ENCODE measurements around the gene RASSF5. TPM values are rescaled to one million over a fixed set of nuclear protein-coding genes. Genes with fewer than 3 reads are reported as not detected.

Gene RASSF5
- total RNA-seq, 1 donor from 2014 or later: 0.11 TPM

DNA sequence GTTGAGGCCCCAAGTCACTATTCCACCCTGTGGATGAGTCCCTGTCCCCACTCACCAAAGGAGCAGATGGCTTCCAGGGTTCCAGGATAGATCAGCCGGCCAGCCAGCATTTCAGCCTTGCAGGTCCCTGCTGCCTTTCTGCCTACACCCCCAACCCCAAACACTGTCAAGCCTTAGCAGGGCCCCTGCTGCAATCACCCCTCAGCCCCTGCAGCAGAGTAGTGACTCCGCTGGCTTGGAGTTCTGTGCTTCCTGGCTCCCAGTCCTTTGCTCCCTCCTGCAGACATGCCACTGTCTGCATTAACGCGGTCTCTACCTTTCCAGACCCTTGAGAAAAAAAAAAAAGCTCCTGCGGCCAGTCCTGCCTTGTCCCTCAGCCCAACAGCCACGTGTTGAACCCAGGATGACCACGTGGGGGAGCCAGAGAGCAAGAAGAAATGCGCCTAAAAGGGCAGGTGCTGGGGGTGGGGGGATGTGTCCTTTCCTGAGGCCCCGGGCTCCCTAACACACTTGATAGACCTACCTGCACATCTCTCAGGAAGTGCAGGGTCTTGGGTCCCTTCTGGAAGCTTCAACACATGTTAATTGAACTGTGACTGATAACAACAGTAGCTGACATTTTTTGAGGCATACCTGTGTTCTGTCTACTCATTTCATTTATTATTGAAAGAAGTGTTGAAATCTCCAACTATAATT, 37.4 kb downstream of the RASSF5 start:
- DNase-seq (ENCODE audit: low read depth): peak; percentile 72

DNA sequence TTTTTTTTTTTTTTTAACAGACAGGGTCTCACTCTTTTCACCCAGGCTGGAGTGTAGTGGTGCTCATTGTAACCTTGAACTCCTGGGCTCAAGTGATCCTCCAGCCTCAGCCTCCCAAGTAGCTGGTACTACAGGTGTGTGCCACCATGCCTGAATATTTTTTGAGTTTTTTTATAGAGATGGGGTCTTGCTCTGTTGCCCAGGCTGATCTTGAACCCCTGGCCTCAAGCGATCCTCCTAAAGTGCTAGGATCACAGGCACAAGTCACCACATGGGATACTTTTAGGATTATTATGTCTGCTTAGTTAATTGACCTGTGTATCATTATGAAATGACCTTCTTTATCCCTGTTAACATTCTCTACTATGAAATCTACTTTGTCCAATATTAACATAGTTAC, 38.0 kb downstream of the RASSF5 start:
- DNase-seq (ENCODE audit: low read depth): no peak

DNA sequence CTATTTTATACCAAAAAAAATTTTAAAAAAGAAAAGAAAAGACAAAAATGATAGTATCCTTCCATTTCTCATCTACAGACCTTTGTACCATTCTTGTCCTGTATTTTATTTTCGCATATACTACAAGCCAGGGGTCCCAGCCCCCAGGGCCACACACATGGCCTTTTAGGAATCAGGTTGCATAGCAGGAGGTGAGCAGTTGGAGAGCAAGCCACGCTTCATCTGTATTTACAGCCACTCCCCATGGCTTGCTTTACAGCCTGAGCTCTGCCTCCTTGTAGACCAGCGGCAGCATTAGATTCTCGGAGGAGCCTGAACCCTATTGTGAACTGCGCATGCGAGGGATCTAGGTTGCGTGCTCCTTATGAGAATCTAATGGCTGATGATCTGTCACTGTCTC, 39.8 kb downstream of the RASSF5 start:
- no peak for DNase-seq (ENCODE audit: low read depth)

DNA sequence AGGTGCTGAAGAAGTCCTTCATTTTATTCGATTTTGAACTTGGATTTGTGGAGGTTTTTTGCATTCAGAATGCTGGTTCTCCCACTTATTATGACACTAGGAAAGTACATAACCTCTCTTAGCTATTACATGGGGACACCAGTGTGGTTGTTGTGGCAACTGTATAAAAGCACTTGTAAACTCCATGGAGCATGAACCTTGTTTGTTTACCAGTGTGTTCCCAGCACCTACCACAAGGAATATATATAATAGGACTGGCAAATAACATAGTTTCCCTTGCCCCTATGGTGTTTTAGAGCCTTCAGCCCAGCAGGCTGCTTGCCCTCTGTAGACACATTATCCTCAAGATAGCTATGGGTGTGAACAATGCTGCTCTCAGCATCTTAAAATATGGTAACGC, 43.1 kb downstream of the RASSF5 start:
- DNase-seq (ENCODE audit: low read depth): no peak

DNA sequence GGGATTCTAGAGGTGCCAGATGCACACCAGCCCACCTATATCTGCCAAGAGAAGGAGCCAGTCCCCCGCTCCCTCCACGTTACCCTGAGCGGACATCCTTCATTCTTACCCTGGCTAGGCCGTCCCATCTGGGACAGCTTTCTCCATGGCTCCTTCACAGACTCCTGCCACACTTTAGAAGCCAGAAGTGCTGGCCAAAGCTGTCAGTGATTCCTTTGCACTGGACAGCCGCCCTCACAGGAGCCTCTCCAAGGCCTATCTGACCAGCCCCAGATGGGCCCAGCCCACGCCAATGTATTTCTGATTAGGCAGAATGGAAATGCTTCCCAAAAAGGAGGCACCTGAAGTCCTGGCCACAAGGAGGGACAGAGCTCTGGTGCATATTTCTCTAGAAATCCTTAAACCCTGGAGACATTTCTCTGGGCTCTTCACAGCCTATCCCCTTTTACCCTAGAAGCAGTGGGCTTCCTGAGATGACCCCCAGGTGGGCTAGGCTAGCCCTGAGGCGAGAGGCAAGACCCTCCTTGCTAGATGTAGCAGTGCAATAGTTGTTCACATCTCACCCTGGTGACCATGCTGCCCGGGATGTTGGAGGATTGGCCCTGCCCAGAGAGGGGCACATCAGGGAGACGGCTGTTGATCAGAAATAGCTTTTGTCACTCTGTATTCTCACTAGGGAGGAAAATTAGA, 44.1 kb downstream of the RASSF5 start:
- DNase-seq (ENCODE audit: low read depth): no peak

DNA sequence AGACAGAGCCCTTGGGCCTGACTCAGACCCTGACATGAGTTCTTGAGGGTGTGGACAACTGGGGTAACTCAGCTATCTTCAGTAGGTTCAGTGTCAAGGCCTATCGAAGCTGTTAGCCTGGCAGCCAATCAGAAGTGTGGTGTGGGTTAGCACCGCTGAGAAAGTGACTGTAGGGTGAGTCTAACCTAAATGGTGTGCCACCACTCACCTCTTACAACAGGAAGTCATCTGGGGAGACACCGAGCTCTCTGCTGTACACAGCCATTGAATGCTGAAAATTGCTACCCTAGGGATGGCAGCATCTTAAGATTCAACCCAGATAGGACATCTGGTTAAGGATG, 44.6 kb downstream of the RASSF5 start:
- no peak for DNase-seq (ENCODE audit: low read depth)

DNA sequence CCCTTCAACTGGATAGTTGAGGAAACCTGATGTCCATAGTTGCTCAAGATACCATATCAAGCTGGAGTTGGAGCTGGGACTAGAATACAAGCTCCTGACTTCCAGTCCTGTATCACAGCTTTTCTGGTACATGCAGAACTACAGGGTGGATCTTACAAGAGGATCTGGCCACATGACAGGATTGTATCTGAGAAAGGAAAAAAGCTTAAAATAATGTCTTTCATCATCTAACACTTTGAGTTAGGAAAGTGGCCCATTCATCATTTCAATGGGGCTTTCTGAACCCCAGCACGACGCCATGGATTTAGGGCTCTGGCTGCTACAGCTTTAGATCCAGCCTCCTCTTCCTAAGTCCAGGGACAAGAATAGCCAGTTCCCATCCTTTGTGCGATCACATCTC, 46.9 kb downstream of the RASSF5 start:
- no peak for DNase-seq (ENCODE audit: low read depth)

DNA sequence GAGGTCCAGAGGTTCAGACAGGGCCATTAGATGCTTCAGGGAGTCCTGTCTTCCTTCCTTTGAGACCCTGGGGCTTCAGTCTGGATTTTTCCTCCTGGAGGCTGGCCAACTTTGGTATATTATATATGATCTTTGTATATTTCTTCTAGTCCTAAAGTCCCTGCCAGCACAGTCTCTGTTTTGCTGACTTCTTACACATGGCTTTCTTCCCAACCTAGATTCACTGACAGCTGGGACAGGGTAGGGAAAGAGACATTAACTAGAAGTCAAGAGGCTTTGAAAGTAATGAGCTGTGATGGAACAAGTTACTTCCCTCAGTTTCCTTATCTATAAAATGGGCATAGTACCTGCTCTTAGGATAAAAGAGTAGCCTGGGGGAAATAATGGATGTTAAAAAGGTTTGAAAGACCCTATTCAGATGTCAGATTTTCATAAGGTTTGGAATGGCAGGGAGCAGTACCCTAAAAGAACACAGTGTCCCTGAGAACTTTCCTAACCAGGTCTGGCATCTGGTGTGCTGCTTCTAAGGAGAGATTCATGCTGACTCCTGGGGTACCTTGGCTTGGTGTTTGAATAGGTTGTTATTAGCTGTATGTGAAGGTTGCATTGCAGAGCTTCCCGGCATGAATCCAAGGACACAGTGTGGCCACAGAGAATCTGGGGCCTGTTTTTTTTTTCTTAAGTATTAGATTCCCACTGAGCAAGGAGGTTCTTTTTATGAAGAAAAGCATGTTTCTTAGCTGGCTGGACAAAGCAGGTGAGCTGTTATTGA, 47.6 kb downstream of the RASSF5 start:
- no peak for DNase-seq (ENCODE audit: low read depth)

DNA sequence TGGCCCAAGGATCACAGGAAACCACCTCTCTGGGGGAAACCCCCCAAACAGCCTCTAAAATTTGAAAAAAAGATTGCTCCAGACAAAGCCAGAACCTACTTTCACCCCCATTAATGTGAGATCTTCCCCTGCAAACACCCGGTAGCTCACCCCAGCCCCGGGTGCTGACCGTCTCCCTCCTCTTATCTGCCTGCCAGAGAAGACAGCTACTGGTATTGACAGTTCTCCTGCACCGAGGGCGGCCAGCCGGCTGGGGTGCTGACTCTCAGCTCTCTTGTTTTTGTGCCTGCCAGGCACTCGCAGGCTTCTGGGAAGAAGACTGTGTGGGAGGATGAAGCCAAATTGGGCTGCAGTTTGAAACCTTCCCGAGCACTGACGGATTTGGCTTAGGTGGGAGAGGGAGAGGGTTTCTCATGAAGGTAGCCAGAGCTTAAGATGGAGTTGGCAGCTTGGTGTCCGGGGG, 48.2 kb downstream of the RASSF5 start:
- DNase-seq (ENCODE audit: low read depth): no peak

DNA sequence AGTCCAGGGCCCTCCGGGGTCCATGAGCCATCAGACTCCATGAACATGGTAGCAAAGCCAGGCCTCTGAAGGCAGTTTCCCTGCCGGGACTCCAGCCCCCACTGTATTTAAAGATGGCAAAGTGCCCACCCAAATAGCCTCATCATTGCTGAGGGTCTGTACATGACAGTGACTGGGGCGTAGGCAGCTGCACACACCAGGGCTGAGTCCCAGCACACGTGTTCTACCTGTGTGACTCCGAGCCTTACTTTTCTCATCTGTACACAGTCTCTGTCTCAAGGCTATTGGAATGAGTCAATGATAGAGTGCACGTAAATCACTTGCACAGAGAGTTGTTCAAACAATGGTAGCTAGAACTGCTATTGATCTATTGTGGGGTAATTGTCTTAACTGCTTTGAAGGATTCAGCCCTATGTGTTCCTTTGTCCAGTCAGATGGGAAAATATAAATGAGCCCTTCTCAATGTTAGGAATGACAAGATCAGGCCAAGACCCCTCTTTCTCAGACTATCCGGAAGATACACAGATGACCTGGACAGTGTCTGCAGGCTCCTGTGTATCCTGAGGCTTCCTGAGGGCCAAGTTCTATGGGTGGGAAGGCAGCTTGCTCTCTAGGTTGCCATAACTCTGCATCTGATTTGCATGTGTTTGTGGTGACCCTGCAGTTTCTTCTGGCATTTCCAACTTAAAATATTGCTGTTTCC, 48.9 kb downstream of the RASSF5 start:
- no peak for DNase-seq (ENCODE audit: low read depth)

DNA sequence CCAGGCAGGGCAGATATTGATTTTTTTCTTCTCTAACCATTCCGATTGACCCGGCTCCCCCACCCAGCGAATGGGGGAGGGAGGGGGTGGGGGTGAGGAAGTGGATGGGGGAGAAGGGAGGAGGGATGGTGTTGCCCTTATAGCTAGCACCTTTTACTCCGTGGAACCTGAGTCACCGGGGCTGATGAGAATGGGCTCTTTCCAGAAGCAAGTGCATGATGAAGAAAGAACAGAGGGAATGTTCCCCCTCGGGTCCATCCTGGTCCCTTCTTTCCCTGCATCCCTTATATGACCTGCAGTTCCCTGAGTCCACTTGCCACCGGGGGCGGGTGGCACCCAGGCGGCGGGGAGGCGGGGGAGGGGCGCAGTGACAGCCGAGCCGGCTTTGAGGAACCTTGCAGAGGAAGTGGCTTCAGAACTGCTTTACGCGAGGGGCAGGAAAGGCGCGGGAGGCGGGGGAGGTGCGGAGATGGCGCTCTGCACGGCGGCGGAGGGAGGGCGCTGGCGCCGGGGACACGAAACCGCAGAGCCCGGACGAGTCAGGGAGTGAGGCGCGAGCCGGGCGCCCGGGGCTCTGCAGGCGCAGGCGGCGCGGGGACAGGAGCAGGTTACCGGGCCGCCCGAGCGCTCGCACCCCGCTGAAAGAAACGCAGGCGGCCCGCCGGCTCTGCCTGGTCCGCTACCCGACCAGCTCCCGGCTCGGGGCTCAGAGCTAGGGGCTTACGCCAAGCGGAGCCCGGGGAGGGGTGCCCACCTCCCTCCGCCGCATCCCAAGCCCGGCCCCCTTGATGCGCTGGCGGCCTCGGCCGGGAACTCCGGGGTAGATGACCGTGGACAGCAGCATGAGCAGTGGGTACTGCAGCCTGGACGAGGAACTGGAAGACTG, 49.7 kb downstream of the RASSF5 start:
- peak; percentile 27 for DNase-seq (ENCODE audit: low read depth)

DNA sequence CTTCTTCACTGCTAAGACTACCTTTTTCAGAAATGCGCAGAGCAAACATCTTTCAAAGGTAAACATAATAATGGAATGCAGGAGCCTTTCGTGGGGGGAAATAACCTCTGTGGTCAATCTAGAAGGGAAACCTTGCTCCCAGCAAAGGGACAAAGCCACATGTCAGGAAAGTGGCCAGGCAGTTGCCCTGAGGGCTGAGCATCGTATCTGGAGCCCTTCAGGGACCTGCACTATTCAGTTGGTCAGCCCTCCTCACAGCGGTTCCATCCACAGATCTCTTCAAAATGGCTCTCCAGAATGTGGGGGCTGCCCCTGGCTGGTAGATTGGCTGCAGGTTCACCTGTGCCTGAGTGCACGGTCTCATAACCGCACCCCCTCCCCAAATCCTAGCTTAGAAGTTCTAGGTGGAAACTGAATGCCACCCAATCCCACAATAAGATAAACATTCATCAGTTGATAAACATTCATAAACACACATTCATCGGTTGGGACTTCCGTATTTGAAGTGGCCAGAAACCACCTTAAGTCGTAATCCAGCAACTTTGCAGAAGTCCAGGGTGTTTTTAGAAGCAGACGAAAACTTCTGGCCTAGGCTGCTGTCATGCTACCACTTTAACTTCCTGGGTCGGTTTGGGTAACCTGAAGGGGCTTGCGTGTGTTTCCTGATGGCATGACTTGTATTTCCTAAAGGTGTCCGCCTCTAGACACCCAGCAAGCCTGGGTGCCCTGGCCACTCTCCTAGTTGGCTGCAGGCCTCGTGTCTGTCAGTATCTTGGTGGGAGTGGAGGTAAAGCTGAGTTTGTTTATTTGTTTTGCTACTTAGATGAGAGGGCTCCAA, 50.5 kb downstream of the RASSF5 start:
- no peak for DNase-seq (ENCODE audit: low read depth)

DNA sequence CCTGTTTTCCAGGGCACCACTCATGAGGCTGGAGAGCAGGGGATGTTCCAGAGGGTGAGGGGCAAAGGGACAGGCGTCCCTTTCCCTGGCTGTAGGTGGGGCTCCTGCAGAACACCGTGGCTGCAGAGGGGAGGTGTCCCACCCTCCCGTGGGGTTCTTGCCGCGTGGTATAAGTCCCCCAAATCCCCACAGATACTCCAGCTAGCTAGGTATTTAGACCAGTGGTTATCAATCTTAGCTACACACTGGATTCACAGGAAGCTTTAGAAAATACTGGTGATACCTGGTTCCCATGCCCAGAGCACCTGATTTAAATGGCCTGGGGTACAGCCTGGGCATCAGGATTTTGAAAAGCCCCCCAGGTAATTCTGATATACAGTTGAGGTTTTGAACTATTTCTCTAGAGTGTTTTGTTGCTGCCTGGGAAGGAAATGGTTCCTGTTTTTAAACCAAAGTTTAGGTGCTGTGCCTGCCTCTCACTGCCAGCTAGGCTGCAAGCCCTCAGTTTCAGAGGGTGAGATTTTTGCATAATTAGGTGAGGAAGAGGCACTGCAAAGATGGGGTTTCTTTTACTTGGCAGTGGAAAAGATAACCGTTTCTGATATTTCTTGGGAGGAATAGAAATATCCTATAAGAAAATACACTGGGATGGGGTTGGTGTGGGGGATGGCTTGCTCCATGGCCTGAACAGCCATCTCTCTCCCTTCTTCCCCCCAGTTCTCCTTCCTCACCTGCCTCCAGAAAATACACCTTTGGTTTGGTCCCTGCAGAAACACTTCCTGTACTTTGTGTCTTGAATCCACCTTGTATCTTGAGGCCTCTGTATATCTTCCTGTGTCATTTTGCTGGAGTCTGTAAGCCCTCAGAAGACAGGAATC, 51.7 kb downstream of the RASSF5 start:
- DNase-seq (ENCODE audit: low read depth): no peak

DNA sequence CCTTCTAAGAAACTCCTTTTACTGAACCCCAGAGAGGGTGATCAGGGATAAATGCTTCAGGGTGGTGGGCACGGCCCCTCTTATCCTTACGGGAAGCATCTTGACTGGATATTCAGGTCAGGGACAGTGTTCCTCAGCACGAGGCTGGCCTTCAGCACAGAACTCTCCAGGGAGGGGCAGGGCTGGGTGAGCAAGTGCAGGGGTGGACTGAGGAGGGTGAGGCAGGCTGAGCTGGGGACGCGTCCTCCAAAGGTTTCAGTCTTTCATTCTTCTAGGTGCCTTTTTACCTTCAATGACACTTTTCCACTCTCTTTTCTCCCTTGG, 52.3 kb downstream of the RASSF5 start:
- DNase-seq (ENCODE audit: low read depth): no peak

DNA sequence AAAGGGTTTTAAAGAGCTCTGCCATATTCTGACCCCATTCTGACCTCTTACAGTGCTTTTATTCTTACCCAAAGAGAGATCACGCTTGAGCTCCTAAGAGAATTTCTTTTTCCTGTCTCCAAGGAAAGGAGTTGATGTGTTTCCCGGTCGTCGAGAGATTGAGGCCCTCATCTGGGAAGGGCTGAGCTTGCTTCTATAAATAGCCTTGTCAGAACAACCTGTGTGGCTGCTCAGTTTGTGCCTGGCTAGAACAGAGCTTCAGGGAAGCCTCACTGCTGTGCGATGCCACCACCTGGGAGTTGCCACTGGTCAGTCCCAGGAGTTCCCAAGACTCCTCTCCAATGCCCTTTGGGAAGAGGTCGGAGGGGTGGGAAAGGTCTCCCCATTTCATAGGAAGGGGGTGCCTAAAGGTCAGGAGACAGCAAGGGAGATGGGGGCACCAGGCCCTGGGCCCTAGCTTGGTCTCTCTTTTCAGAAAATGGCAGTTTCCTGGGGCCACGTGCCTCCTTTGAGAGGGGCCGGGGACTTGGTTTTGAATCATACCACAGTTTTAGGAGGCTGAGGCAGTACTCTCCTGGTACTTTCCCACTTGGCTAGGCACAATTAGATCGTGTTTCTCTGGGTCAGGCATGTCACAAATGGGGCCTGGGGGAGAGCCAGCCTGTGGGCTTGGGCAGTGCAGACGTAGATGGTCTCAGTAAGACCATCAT, 52.8 kb downstream of the RASSF5 start:
- DNase-seq (ENCODE audit: low read depth): peak; percentile 26

DNA sequence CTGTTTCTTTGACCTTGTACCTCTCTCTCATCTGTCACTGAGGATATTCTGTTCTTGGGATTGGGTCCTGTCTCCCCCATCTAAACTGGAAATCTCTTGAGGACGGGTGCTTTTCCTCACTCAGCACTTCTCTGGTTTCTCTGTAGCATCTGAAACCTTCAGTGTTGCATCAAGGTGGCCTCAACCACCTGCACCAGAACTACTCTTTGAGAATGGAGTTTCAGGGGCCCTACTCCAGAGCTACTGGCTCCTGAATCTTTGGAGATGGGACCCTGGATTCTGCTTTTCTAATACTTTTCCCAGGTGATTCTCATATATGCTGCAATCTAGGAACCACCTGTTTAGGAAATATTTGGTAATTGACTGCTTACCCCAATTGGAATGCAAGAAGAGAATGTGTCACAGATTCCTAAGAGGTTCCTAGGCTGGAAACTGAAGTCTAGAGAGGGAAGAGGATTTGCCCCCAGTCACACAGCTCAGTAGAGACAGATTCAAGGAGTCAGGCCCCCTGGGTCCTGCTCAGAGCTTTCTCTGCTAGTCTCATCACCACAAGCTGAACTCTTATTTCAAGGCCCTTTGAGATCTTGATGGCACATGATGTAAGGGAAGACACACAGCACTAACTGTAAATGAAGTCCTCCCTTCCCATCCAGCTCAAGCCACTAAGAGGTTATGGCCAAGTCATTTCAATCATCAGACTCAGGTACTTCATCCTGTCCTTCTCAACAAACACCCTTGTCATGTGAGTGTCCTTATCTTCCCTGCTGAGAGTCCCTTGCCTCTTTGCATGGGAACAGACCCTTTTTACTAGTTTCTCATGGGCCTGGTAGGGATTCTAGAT, 56.3 kb downstream of the RASSF5 start:
- DNase-seq (ENCODE audit: low read depth): no peak

DNA sequence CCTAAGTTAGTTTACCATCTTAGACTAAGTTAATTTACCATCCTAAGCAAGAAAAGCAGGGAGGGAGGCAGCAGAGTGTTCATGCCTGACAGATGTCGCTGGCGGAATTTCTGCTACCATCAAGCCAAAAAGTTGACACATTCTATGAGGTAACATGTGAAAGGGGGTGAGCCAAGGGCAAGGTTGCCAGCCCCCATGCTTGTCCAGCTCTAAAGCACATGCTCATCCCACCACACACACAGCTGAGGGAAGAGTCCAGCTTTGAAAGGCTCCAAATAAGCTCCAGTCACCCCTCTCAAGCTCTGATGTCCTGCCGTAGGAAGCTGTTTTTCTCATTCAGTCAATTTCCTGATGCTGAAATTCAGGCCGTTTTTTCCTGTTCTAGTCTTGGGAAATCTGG, 58.7 kb downstream of the RASSF5 start:
- DNase-seq (ENCODE audit: low read depth): no peak

Measured in myocyte (in vitro differentiated cells).